Retina (tissue), 1 donor: ENCODE measurements around the gene PSG7.
"Not testable (repeated sequence)": the region's sequence is repeated elsewhere in the genome, so short reads cannot be mapped to it uniquely, and the experiment has no call there.

Experiments used
- DNase-seq: peaks from one replicate; pipeline ENCODE4 v3.0.0-alpha.2; 2016

The PSG7 gene

DNA sequence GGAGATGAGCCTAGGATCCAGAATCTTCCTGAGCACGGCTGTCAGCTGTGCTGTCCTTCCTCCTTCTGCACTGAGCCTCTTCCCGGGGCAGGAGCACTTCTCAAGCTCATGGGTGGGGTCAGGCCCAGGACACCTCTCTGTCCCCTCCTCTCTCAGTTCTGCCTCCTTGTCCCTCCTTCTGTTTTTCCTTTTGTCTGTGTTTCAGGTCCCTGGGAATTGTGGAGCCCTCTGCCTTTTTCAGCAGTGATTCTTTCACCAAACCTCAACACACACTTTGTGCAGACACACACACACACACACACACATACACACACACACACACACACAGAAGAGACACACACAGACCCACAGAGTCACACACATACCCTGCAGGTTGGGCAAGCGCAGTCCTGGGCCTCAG is at the start of gene PSG7:
TSS of gene PSG7 (minus strand) at position 101 of the 400 bp plus-strand sequence. CDS start 131 bp downstream, outside the sequence.
- DNase-seq: not testable (repeated sequence)

DNA sequence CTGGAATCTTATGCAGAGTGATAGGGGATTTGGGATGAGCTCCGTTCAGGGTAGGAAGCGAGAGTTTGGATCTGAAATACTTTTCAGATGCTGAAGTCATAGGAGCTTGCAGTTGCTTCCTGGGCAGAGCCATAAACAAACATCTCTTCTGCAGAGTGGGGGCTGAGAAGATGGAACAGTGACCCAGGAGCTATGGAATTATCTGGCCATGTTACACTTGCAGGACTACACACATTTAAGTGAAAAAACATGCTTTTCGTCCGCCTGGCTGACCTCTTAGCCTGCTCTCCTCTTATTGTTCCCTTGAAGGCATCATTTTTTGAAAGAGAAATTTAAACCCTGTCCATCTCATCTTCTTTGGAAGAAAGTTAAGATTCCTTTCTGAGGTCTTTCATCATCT is 48.6 kb upstream of the PSG7 start:
- DNase-seq: no peak

DNA sequence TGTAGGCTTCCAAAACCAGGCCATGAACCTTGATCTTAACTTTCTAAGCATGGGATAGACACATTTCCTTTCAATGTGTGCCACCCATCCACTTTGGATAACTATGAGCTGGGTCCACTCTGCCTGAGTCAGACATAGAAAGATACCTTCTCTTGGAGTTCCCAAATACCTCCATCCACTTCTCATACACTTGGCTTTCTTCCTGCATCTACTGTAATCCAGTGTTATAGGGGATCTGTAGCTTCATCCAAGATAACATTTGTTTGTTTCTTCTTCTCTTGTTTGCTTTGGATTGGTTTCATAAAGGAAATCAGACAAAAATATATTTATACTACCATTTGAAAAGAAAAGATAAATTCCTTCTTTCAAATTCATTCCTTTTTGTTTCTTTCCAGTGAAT is 45.1 kb upstream of the PSG7 start:
- DNase-seq: not testable (repeated sequence)

DNA sequence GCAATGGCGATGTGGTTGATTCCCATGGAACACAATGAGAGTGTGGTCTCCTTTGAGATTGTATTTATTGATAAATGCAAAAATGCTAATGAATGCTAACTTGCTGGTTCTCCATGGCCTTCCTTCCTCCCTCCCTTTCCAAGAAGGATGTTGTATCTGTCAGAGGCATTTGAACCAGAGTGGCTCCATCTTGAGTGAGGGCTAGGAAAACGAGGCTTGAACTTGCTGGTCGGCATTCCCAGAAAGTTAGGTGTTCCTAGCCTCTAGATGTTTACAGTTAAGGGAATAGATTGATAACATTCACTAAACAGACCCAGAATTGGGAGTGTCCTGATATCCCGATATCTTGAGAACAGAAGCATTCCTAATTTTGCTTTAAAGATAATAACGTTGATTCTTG is 34.4 kb upstream of the PSG7 start:
- DNase-seq: not testable (repeated sequence)

DNA sequence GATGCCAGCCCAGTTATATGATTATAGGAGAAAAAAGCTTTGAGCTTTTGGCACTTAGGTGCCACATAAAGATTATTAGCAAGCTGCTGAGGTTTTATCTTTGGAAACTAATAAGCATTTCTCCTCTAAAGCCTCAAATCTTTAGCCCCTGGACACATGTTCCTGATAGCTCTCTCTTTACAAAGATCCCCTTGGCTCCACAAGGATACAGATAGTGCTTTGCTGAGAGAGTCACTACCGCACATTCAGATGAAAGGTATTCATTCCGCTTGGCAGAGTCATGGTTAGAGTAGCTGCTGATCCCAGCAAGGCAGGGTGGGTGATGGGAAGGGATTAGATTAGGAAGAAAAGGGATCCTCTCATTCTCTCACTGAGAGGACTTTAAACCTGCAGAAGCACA is 28.2 kb upstream of the PSG7 start:
- DNase-seq: no peak

DNA sequence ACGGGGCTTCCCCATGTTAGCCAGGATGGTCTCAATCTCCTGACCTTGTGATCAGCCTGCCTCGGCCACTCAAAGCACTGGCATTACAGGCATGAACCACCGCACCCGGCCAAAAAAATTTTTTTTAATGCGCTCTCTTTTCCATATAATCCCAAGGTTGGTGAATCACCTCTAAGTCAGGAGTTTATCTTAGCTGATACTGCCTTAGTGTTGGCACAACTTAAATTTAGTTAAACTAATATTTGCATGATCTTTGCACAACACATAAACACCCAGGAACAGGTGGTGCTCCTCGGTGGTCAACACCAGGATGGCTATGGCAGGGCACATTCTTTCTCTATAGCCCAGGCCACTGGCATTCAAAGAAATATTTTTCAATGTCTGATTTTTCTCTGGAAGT is 24.1 kb upstream of the PSG7 start:
- DNase-seq: no peak

DNA sequence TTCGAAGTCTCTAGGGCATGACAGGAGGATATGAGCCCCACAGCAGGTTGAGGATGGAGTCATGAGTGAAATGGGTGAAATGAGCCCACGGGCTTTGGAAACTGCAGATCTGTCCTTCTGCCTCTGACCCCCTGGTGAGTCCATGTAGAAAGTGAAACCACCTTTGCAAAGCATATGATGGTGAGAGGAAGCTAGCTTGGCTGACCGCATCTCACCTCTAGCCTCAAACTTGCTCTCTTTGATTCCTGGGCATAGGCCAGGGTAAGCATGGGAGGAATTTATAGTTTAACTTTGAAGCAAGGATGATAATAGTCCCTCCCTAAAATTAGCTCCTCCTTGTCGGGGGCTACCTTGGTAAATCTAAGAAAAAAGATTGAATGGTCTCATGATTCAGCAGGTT is 15.1 kb upstream of the PSG7 start:
- DNase-seq: not testable (repeated sequence)

DNA sequence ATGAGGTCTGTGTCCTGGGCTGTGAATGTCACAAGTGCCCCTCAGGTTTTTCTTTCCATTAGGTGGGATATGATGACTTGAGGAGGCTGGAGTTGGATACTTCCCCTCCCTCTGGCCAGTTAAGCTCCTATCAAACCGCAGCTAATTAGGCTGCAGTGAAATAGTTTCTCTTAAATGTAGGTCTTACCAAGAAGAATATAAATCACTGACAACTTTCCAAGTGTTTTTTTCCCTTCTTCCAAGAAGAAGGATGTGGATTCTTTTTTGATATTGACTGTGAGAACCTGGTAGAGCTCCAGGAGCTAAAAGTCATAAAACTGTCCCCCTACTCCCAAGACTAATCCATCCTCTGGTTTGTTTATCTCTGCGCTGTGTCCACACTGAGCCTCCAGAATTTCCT is 14.5 kb upstream of the PSG7 start:
- DNase-seq: not testable (repeated sequence)

DNA sequence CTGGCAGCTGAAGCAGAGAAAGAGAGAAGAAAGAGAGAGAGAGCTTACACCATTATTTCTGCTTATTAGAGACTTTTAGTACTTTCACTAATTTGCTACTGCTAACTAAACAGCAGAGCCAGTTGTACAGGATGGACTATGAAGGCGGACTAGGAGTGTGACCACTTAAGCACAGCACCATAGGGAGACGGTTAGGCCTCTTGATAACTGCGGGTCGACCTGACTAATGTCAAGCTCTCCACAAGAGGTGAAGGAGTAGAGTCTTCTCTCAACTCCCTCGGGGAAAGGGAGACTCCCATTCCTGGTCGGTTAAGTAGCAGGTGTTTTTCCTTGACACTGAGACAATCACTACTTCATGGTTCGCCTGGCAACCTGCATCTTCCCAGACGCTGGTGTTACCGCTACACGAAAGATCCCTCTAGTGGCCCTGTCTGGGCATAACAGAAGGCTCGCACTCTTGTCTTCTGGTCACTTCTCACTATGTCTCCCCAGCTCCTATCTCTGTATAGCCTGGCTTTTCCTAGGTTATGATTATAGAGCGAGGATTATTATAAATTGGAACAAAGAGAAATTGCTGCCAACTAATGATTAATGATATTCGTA is 5.3 kb upstream of the PSG7 start:
- DNase-seq: no peak

DNA sequence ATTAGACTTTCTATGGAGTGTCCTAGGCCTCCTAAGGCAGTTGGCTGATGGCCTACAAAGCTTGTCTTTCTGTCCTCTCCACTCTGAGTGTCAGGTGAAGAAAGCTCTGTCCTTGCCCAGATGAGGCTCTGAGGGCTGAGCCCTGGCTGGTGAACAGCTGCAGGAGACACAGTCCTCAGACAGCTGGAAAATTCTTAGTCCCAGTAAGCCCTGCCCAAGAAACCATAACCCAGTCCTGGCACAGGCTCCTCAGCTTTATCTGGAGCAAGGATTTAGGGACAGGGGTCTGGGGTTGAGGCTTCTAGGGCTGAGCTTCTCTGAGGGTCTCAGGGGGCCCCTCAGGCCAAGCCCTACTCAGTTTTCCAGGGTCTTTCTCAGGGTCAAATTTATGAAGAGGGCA is 2.3 kb downstream of the PSG7 start:
- not testable (repeated sequence) for DNase-seq

DNA sequence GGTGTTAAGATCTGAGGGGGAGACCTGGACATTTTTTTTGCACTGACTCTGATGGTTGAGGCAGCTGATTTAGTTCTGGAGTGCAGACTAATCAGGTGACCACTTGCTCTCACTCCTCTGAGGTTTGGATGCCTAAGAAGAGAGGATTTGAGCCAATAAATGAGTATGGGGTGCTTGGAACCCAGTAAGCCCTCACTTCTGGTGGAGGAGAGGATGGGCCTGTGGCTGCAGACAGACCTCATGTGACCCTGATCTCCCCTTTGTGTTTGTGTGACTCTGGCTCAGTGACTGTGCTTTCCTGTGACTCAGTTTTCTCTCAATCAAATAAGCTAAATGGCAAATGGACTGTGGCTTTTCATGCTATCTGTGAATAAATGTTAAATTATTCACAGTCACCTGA is 2.8 kb downstream of the PSG7 start:
- not testable (repeated sequence) for DNase-seq

DNA sequence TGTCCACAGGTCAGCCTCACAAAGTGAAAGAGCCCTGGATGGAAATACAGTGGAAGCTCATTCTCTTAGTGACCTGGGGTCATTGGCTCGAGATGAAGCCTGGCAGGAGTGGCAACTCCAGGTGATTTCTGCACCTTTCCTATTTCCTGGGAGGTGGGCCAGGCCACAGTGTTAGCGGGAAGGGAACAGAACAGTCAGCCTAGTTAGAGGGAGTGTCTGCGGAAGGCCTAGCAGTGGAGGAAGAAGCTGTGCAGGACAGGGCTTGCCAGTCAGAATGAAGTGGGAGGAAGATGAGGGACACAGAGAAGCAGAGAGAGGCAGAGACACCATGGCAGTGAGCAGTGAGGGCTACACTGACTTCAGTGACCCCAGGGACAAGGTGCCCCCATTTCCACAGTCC is 3.6 kb downstream of the PSG7 start:
- not testable (repeated sequence) for DNase-seq

DNA sequence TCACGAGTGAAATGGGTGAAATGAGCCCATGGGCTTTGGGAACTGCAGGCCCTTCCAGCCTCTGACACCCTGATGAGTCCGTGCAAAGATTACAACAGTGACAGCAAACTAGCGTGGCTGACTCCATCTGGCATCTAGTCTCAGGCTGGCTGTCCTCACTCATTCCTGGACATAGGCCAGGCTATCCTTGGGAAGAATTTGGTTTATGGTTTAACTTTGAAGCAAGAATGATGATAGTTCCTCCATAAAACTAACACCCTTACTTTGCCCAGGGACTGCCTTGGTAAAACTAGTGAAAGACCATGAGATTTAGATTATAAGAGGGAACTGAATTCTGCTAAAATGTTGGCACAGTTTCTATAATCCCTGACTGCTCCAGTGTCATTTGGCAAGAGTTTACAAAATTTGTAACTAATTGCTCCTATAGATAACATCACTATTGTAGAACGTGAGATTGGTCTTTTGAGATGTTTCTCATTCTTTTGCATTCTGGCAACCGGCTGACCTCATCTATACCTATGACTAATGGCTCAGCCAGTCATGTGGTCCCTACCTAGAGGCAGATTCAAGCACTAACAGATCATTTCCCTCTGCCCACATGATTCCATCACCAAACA is 4.4 kb downstream of the PSG7 start:
- not testable (repeated sequence) for DNase-seq

DNA sequence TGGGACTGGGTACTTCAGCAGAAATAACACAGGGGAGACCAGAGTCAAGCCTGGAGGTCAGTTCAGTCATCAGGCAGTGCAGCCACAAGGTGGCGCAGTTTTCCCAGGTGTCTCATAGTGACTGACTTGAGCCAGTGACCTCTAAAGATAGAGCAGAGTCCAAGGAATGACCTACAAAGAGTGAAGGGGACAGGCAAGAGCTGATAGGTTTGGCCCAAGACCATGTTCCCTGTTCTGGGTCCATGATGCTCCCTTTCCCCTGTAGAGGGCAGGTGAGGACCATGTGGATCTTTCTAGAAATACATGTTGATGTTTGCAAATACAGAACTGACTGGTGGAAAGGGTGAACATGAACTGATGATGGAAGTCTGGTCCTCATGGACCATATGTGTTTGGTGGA is 6.8 kb downstream of the PSG7 start:
- not testable (repeated sequence) for DNase-seq

DNA sequence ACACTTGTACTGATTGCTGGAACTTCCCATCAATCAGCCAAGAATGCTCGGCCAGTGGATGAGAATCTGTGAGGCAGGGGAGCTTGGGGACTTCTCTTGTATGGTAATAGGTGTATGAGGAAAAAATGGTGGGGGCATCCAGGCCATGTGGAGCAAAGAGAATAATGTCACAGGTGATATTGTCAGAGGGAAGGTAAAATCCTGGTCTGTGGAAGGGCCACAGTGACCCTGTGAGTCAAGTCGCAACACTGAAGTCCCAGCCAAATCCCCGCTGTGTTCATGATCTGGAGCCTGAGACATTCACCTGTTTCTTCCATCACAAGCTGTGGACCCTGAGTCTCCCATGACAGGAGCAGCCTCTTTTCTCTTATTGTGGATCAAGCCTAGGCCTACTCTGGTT is 8.1 kb downstream of the PSG7 start:
- no peak for DNase-seq

DNA sequence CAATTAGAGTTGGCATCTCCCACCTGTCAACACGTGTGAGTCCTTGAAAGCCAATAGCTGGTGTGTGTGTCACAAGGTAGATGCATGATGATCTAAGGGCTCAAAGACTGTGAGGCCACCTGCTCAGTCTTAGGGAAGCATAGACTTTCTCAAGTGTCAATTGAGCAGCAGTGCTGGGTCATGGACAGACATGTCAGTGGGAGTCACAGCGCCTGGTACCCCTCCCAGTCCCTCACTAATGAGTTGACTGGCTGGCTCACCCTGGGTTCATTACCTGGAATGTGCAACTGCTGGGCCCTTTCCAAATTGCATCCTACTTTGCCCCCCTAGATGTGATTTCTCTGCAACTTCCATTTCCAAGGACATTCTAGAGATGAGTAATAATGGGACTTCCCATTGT is 10.2 kb downstream of the PSG7 start:
- DNase-seq: no peak

DNA sequence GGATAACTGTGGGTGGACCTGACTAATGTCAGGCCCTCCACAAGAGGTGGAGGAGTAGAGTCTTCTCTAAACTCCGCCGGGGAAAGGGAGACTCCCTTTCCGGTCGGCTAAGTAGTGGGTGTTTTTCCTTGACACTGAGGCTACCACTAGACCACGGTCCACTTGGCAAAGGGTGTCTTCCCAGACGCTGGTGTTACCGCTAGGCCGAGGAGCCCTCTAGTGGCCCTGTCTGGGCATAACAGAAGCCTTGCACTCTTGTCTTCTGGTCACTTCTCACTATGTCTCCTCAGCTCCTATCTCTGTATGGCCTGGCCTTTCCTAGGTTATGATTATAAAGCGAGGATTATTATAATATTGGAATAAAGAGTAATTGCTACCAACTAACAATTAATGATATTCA is 13.9 kb downstream of the PSG7 start:
- DNase-seq: not testable (repeated sequence)

DNA sequence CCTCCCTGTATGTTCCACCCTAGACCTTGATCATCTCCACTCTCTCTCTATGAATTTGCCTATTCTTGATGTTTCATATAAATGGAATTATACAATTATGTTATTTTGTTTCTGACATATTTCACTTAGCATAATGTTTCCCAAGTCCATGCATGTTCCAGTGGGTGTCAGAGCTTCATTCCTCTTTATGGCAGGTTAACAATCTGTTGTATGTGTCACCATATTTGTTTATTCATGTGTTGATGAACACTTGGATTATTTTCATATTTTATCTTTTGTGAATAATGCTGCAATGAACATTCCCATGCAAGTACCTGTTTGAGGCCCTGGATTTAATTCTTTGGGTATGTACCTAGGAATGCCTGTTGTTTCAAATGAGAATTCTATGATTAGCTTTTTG is 16.0 kb downstream of the PSG7 start:
- not testable (repeated sequence) for DNase-seq

DNA sequence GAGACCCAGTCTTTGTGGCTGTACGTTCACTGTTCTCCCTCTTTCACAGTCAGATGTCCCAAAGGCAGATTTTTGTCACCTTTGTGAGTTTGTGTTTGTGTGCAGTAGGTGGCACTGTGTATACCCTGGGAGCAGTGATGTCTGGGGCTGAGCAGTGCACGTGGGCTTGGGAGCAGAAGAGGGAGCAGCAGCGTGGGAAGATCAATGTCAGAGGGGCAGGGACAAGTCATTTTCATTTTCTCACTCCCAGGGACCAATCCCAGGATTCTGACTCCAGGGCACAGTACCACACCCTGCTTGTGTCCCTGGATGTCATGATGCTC is 17.3 kb downstream of the PSG7 start:
- no peak for DNase-seq

DNA sequence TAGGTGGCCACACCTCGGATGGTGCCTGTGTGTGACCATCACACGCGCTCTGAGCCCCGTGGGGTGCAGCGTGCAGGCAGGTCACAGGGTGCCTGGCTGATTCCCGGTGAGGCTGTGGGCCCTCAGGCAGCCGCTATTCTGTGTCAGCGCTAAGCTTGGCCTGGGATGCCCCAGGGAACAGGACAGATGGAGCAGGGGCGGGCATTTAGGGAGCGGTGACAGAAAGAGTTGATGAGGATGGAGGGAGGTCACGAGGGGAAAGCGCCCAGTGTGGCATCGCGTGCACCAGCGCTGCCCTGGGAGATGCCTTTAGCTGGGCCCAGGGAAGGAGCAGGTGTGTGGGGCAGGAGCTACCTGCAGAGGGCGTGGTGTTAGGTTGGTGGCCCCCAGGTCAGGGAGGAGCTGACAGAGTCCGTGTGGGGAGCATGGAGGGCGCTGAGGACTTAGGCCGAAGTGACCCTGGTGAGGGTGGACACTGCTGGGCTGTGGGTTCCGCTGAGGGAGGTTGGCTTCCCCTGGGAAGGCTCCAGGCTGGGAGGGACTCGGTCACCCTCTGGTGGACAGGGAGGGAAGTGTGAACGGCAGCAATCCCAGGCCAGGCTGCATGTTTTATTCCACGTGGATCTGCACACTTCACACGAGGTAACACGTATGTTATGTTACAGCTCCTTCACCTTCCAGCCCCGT is 17.8 kb downstream of the PSG7 start:
- DNase-seq: not testable (repeated sequence)

DNA sequence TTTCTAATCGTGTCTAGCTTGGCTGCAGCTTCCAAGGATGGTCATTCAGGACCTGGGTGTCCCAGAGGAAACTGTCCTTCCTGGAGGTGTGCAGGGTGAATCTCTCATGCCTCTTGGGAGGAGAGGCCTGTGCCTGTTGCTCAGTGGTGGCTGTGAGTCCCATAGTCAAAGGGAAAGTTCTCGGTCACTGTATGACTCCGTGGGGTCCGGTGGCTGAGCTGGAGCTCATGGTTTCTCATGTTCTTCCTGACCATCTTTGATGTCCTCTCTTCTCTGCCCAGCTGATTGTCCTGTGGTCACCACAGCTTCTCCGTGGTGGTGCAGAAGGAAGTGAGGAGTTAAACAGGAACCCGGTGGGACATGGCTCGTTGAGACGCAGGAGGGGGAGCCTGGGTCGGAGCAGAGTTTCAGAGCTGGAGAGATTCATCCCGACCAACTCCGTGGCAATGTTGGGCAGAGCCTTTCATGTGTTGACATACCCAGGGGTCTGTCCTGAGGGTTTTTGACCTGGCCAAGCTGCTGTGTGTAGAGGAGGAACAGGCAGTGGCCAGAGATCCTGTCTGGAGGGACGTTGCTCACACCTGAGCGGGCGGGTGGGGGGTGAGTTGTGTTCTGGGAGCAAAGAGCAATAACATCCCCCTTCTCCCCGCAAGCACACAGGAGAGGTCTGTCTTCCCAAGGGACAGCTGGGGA is 18.5 kb downstream of the PSG7 start:
- DNase-seq: not testable (repeated sequence)

DNA sequence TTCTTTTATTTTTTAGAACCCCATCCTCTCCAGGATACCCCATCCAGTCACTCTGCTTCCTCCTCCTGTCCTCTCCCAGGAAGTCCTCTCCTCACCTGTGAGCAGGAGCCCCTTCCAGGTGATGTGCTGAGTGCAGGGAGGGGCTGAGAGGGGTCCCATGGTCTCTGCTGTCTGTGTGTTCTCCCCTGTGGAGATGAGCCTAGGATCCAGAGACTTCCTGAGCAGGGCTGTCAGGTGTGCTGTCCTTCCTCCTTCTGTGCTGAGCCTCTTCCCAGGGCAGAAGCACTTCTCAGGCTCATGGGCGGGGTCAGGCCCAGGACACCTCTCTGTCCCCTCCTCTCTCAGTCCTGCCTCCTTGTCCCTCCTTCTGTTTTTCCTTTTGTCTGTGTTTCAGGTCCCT is 19.4 kb downstream of the PSG7 start, which contains the start of gene PSG6:
TSS of gene PSG6 (minus strand) at position 261 of the 400 bp plus-strand sequence. CDS start at position 159, 102 bp downstream.
- DNase-seq: not testable (repeated sequence)

DNA sequence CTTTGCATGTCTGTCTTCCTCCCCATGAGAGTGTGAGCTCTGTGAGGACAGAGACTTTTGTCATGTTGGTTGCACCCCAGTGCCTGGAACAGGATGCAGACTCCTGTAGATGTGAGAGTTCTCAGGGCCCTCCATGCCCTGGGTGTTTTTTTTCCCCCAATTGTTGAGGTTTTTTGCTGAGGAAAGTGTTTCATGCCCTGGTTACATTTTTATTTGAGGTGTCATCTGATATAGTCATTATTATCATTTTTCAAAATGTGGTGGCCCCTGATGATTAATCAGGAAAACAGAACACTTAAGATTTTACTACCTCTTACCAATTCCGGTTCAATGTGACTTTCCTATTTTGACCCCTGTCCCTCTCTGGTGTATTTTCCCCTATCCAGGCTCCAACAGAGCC is 20.1 kb downstream of the PSG7 start:
- DNase-seq: not testable (repeated sequence)

DNA sequence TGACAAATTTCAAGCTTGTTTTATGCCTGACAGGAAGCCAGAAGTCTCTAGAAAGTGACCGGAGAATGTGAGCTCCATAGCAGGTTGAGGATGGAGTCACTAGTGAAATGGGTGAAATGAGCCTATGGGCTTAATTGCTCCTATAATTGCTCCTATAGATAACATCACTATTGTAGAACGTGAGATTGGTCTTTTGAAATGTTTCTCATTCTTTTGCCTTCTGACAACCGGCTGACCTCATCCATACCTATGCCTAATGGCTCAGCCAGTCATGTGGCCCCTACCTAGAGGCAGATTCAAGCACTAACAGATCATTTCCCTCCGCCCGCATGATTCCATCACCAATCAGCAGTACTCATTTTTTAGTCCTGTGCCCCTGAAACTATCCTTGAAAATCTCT is 23.5 kb downstream of the PSG7 start:
- DNase-seq: not testable (repeated sequence)
